Calu3 (cell line): Measurements from ENCODE around the gene PANK2. TPM values are rescaled to one million over a fixed set of nuclear protein-coding genes. Genes with fewer than 3 reads are reported as not detected.
"Not testable (repeated sequence)": the region's sequence is repeated elsewhere in the genome, so short reads cannot be mapped to it uniquely, and the experiment has no call there.

Source experiments
- Bru-seq: library from RNA; stranded (reverse); fragments of 400-500 nt; gene quantifications from one replicate; lab custom pipeline; 2021; lab: Mats Ljungman, UMichigan
- BruChase-seq, 2 experiments: library from RNA; stranded (reverse); fragments of 400-500 nt; gene quantifications; one replicate each; lab custom pipeline; 2021; lab: Mats Ljungman, UMichigan
- BruUV-seq: library from RNA; stranded (reverse); fragments of 400-500 nt; replicated peaks from 2 replicates; lab custom pipeline; 2021; lab: Mats Ljungman, UMichigan
- CTCF ChIA-PET: fragments of 300-600 bp; sonication (Branson Sonifier 250); formaldehyde crosslinking; loops from one replicate; lab custom pipeline; 2022; ENCODE audit warnings: antibody characterized with exemption; lab: Charles Lee
- DNase-seq: peaks from one replicate; pipeline ENCODE4 v3.0.0; 2022
- H3K27ac Mint-ChIP-seq: one replicate; pipeline ENCODE4 v1.8.0; 2022; ENCODE audit warnings: mixed read lengths; ENCODE audit not compliant: unreplicated experiment
- H3K27me3 Mint-ChIP-seq: one replicate; pipeline ENCODE4 v1.8.0; 2022; ENCODE audit warnings: mixed read lengths; ENCODE audit not compliant: unreplicated experiment
- H3K36me3 Mint-ChIP-seq: one replicate; pipeline ENCODE4 v1.8.0; 2022; ENCODE audit warnings: mild to moderate bottlenecking, moderate library complexity, mixed read lengths; ENCODE audit not compliant: insufficient read depth, unreplicated experiment
- H3K4me1 Mint-ChIP-seq: one replicate; pipeline ENCODE4 v1.8.0; 2022; ENCODE audit warnings: mild to moderate bottlenecking, low read depth, mixed read lengths; ENCODE audit not compliant: unreplicated experiment
- H3K4me3 Mint-ChIP-seq: one replicate; pipeline ENCODE4 v1.8.0; 2022; ENCODE audit warnings: mild to moderate bottlenecking, low read depth, moderate library complexity, mixed read lengths; ENCODE audit not compliant: unreplicated experiment
- H3K9me3 Mint-ChIP-seq: one replicate; pipeline ENCODE4 v1.8.0; 2022; ENCODE audit warnings: low read depth, mixed read lengths; ENCODE audit not compliant: unreplicated experiment
- CTCF ChIP-seq: fragments of 200-600 bp; IDR thresholded peaks from one replicate; pipeline ENCODE4 v1.8.0; 2022; ENCODE audit warnings: antibody characterized with exemption; ENCODE audit not compliant: unreplicated experiment
- intact Hi-C: fragments of 100-400 bp; cut with micrococcal nuclease; formaldehyde crosslinking; loops from one replicate; pipeline ENCODE4 v1.10.0; 2022; ENCODE audit not compliant: unreplicated experiment
- long read RNA-seq: library from polyadenylated mRNA; stranded (forward); transcript quantifications from one replicate; pipeline ENCODE4 v2.0.0, GENCODE V29; 2022
- total RNA-seq: library from RNA; stranded (reverse); gene quantifications from 2 replicates; pipeline ENCODE4 v1.2.3, GENCODE V29; 2022

The PANK2 gene
- total RNA-seq (37.9 TPM in 2 replicates), Bru-seq, nascent RNA (percentile 94 among the genes with signal in this experiment), BruChase-seq, experiment 1, labeled RNA remaining after a 6-hour chase (percentile 85 among the genes with signal in this experiment), BruChase-seq, experiment 2, labeled RNA remaining after a 2-hour chase (percentile 85 among the genes with signal in this experiment)
- long read RNA-seq, transcript PANK2-201 (7 exons, 2,280 nt): major isoform, 10 of 37 reads
- long read RNA-seq, transcript PANK2-202 (7 exons, 1,843 nt): minor isoform, 8 of 37 reads
- long read RNA-seq, partial matches to known transcripts: 9 of 37 reads
- long read RNA-seq, other reads (novel, unspliced or antisense): 10 of 37 reads

GRCh38 chr20:3888622-3889488 is at the start of gene PANK2:
Gene PANK2, plus strand, starts transcription at chr20:3889387.
- intact Hi-C loops: no loop called here

GRCh38 chr20:3840201-3840600 is 49.0 kb upstream of the PANK2 start:
- BruUV-seq, CTCF ChIA-PET, H3K36me3 Mint-ChIP-seq, H3K9me3 Mint-ChIP-seq, H3K4me3 Mint-ChIP-seq, H3K27ac Mint-ChIP-seq, H3K27me3 Mint-ChIP-seq, H3K4me1 Mint-ChIP-seq, intact Hi-C loops, DNase-seq: not testable (repeated sequence)

More at GRCh38 chr20:3888622-3889488, at the start of gene PANK2:
- peak; percentile 95 for DNase-seq
- CTCF ChIA-PET: interaction anchor here (0.7 kb wide), 1 partner anchor 13 kb away, joined by 5 read pairs; no protein-coding TSS in a partner anchor
- H3K4me1 Mint-ChIP-seq: peaks cover 12% of the 10 kb centered on the region
- H3K4me3 Mint-ChIP-seq: peak within 1 kb of the TSS; percentile 98
- no peak for TF ChIP-seq CTCF
- H3K36me3 Mint-ChIP-seq: peaks cover 51% of the 10 kb centered on the region
- peak within 1 kb of the TSS; percentile 95 for H3K27ac Mint-ChIP-seq
- no peaks in the 10 kb centered on the region for H3K27me3 Mint-ChIP-seq
- no peaks in the 10 kb centered on the region for H3K9me3 Mint-ChIP-seq
- BruUV-seq: no TSS peak

- no peak overlapping the region for H3K4me3 Mint-ChIP-seq
- H3K27ac Mint-ChIP-seq: no peak overlapping the region
- CTCF ChIA-PET: no interaction called here
- TF ChIP-seq CTCF: no peak
- peaks cover 7% of the 10 kb centered on the region for H3K4me1 Mint-ChIP-seq
- no peaks in the 10 kb centered on the region for H3K27me3 Mint-ChIP-seq
- H3K36me3 Mint-ChIP-seq: peaks cover 17% of the 10 kb centered on the region
- H3K9me3 Mint-ChIP-seq: no peaks in the 10 kb centered on the region
- BruUV-seq: no TSS peak
- no peak for DNase-seq
- intact Hi-C loops: no loop called here
Observed at GRCh38 chr20:3842348-3842930, 46.7 kb upstream of the PANK2 start.

GRCh38 chr20:3843490-3843889 is 45.7 kb upstream of the PANK2 start:
- Mint-ChIP-seq H3K9me3 (no peaks in the 10 kb centered on the region), H3K4me1 (peaks cover 8% of the 10 kb centered on the region), H3K27me3 (no peaks in the 10 kb centered on the region), H3K36me3 (peaks cover 18% of the 10 kb centered on the region), H3K27ac (no peak overlapping the region), H3K4me3 (no peak overlapping the region)
- TF ChIP-seq CTCF: no peak
- intact Hi-C loops: no loop called here
- no TSS peak for BruUV-seq
- no peak for DNase-seq
- CTCF ChIA-PET: no interaction called here

GRCh38 chr20:3843990-3844619 is 45.1 kb upstream of the PANK2 start:
- H3K27me3 Mint-ChIP-seq, BruUV-seq, H3K4me3 Mint-ChIP-seq, H3K9me3 Mint-ChIP-seq, CTCF ChIA-PET, DNase-seq, H3K27ac Mint-ChIP-seq, intact Hi-C loops: not testable (repeated sequence)
- Mint-ChIP-seq H3K36me3 (peaks cover 18% of the 10 kb centered on the region), H3K4me1 (peaks cover 14% of the 10 kb centered on the region)
